HepG2 (cell line): ENCODE results near the gene REM2. TPM values are rescaled to one million over a fixed set of nuclear protein-coding genes. Genes with fewer than 3 reads are reported as not detected.
A peak's percentile ranks its signal among the peaks of the same experiment; 100 is the strongest.

ENCODE experiments used
- ATF7 ChIP-seq, 2 experiments: fragments of 450-650 bp in 1 of 2; sonication (generic) in 1 of 2; formaldehyde crosslinking in 1 of 2; IDR thresholded peaks; 2 replicates each; pipeline versions ENCODE4 v1.4.0 to v1.6.1; 2016 to 2020; ENCODE audit warnings: antibody characterized with exemption in 1 of 2, mild to moderate bottlenecking in 1 of 2, missing genetic modification reagents in 1 of 2
- CENPT ChIP-seq: sonication (generic); formaldehyde crosslinking; IDR thresholded peaks from 2 replicates; pipeline ENCODE4 v1.8.0; 2022; ENCODE audit warnings: low read depth, mild to moderate bottlenecking, moderate library complexity, missing genetic modification reagents
- EEA1 ChIP-seq: sonication (generic); formaldehyde crosslinking; IDR thresholded peaks from 2 replicates; pipeline ENCODE4 v1.5.1; 2020; ENCODE audit warnings: mild to moderate bottlenecking, missing genetic modification reagents, borderline replicate concordance
- FOXA1 ChIP-seq, 2 experiments: fragments of 450-650 bp in 1 of 2; sonication (generic) in 1 of 2; formaldehyde crosslinking in 1 of 2; IDR thresholded peaks; 2 replicates each; pipeline versions ENCODE4 v1.4.0 to v1.6.1; 2016 to 2020; ENCODE audit warnings: missing genetic modification reagents in 1 of 2
- GABPB1 ChIP-seq: IDR thresholded peaks from 2 replicates; pipeline ENCODE4 v1.6.1; 2016; ENCODE audit warnings: mild to moderate bottlenecking, missing genetic modification reagents, moderate library complexity, missing compliant biosample characterization
- HHEX ChIP-seq: IDR thresholded peaks from 2 replicates; pipeline ENCODE4 v1.6.1; 2016; ENCODE audit warnings: control low read depth
- HMG20B ChIP-seq: conservative IDR thresholded peaks from 2 replicates; pipeline ENCODE4 v1.6.1; 2016; ENCODE audit warnings: missing genetic modification reagents, missing compliant biosample characterization
- HNRNPL ChIP-seq: fragments of 200-400 bp; formaldehyde crosslinking; IDR thresholded peaks from 2 replicates; pipeline ENCODE4 v1.6.1; 2017; ENCODE audit warnings: mild to moderate bottlenecking, low read depth, low read length
- IKZF1 ChIP-seq: fragments of 450-650 bp; IDR thresholded peaks from 2 replicates; pipeline ENCODE4 v1.7.1; 2016
- JUNB ChIP-seq: sonication (generic); formaldehyde crosslinking; IDR thresholded peaks from 2 replicates; pipeline ENCODE4 v1.8.0; 2022; ENCODE audit warnings: missing genetic modification reagents, mild to moderate bottlenecking, borderline replicate concordance
- KDM2A ChIP-seq: sonication (generic); formaldehyde crosslinking; IDR thresholded peaks from 2 replicates; pipeline ENCODE4 v1.4.0; 2020; ENCODE audit warnings: low read depth, missing genetic modification reagents, borderline replicate concordance
- MYPOP ChIP-seq: sonication (generic); formaldehyde crosslinking; IDR thresholded peaks from 2 replicates; pipeline ENCODE4 v1.8.1; 2023; ENCODE audit warnings: mild to moderate bottlenecking, moderate library complexity, missing genetic modification reagents
- POLR2G ChIP-seq: fragments of 200-400 bp; formaldehyde crosslinking; IDR thresholded peaks from 2 replicates; pipeline ENCODE4 v1.6.1; 2018; ENCODE audit warnings: mild to moderate bottlenecking, low read depth, low read length, moderate library complexity
- SETDB1 ChIP-seq: sonication (generic); formaldehyde crosslinking; IDR thresholded peaks from 2 replicates; pipeline ENCODE4 v1.5.1; 2020; ENCODE audit warnings: missing genetic modification reagents, mild to moderate bottlenecking, borderline replicate concordance
- SMC3 ChIP-seq: IDR thresholded peaks from 2 replicates; pipeline ENCODE4 v1.6.1; 2011; ENCODE audit warnings: low read length, improper control_type of control experiment
- SNAPC2 ChIP-seq: sonication (generic); formaldehyde crosslinking; IDR thresholded peaks from 2 replicates; pipeline ENCODE4 v1.8.1; 2022; ENCODE audit warnings: mild to moderate bottlenecking, missing genetic modification reagents
- STAG1 ChIP-seq: sonication (generic); formaldehyde crosslinking; IDR thresholded peaks from 2 replicates; pipeline ENCODE4 v1.4.0; 2020; ENCODE audit warnings: missing genetic modification reagents
- TOE1 ChIP-seq: sonication (generic); formaldehyde crosslinking; IDR thresholded peaks from 2 replicates; pipeline ENCODE4 v1.4.0; 2020; ENCODE audit warnings: mild to moderate bottlenecking, missing genetic modification reagents
- YEATS2 ChIP-seq: sonication (generic); formaldehyde crosslinking; IDR thresholded peaks from 2 replicates; pipeline ENCODE4 v1.4.0; 2020; ENCODE audit warnings: missing genetic modification reagents, borderline replicate concordance
- ZEB1 ChIP-seq: IDR thresholded peaks from 2 replicates; pipeline ENCODE4 v1.6.1; 2012; ENCODE audit warnings: mild to moderate bottlenecking, low read depth, inconsistent platforms; ENCODE audit not compliant: insufficient replicate concordance
- ZNF121 ChIP-seq: sonication (generic); formaldehyde crosslinking; IDR thresholded peaks from 2 replicates; pipeline ENCODE4 v1.5.0; 2020; ENCODE audit warnings: mild to moderate bottlenecking, missing genetic modification reagents
- ZNF234 ChIP-seq: sonication (generic); formaldehyde crosslinking; conservative IDR thresholded peaks from 2 replicates; pipeline ENCODE4 v1.5.1; 2020; ENCODE audit warnings: mild to moderate bottlenecking, missing genetic modification reagents
- ZNF33A ChIP-seq: sonication (generic); formaldehyde crosslinking; IDR thresholded peaks from 2 replicates; pipeline ENCODE4 v1.5.1; 2020; ENCODE audit warnings: missing genetic modification reagents, mild to moderate bottlenecking, moderate library complexity, borderline replicate concordance
- ZNF350 ChIP-seq: sonication (generic); formaldehyde crosslinking; IDR thresholded peaks from 2 replicates; pipeline ENCODE4 v1.4.0; 2020; ENCODE audit warnings: mild to moderate bottlenecking, low read depth, missing genetic modification reagents, borderline replicate concordance
- ZNF513 ChIP-seq: sonication (generic); formaldehyde crosslinking; conservative IDR thresholded peaks from 2 replicates; pipeline ENCODE4 v1.5.0; 2020; ENCODE audit warnings: missing genetic modification reagents
- ZNF558 ChIP-seq: sonication (generic); formaldehyde crosslinking; IDR thresholded peaks from 2 replicates; pipeline ENCODE4 v1.9.0; 2022; ENCODE audit warnings: mild to moderate bottlenecking, missing genetic modification reagents, borderline replicate concordance
- ZNF616 ChIP-seq: sonication (generic); formaldehyde crosslinking; IDR thresholded peaks from 2 replicates; pipeline ENCODE4 v1.5.0; 2020; ENCODE audit warnings: low read depth, mild to moderate bottlenecking, missing genetic modification reagents
- ZNF639 ChIP-seq: conservative IDR thresholded peaks from 2 replicates; pipeline ENCODE4 v1.6.1; 2018; ENCODE audit warnings: missing genetic modification reagents
- ZSCAN21 ChIP-seq: sonication (generic); formaldehyde crosslinking; IDR thresholded peaks from 2 replicates; pipeline ENCODE4 v1.8.0; 2022; ENCODE audit warnings: mild to moderate bottlenecking, missing genetic modification reagents, moderate library complexity, borderline replicate concordance
- ZSCAN31 ChIP-seq: sonication (generic); formaldehyde crosslinking; IDR thresholded peaks from 2 replicates; pipeline ENCODE4 v1.5.0; 2020; ENCODE audit warnings: low read depth, mild to moderate bottlenecking, missing genetic modification reagents
- polyA plus RNA-seq, 8 experiments: library from polyadenylated mRNA; depleted of rRNA in 3 of 8; stranded (reverse) in 7 of 8; unstranded in 1 of 8; fragments of >200 nt; fragmentation: Illumina TruSeq in 4 of 8; extraction: Trizol in 4 of 8; gene quantifications; 2 replicates each; pipeline versions ENCODE4 v1.2.1 to v1.2.3, GENCODE V29; 2011 to 2016; ENCODE audit warnings: low read depth in 4 of 8, missing spikeins in 1 of 8, mixed read lengths in 1 of 8; ENCODE audit not compliant: insufficient read depth in 1 of 8
- total RNA-seq, 5 experiments: library from RNA; depleted of rRNA; stranded (reverse); fragments of >200 nt; fragmentation: Illumina TruSeq; extraction: Trizol; gene quantifications; 2 replicates each; pipeline ENCODE4 v1.2.3, GENCODE V29; 2016; ENCODE audit warnings: low read depth in 1 of 5

Gene REM2
- total and polyA plus RNA-seq, 2 of the 13 experiments (the other 11 are each of a cell fraction or from before 2014, with no cell fraction given): 0.20 TPM; not detected in 1

- 0 out of 2 replicates have a peak, but pooled peaks have one; percentile 14 for TF ChIP-seq ATF7 (IDR thresholded peaks at IDR 0.05)
- no peak for TF ChIP-seq ATF7 (CRISPR knock-in tag; IDR thresholded peaks at IDR 0.05)
- TF ChIP-seq FOXA1 (IDR thresholded peaks at IDR 0.05): peak; percentile 16; the same call in 1 of the 2 replicates
- no peak for TF ChIP-seq FOXA1 (CRISPR knock-in tag; IDR thresholded peaks at IDR 0.05)
- TF ChIP-seq HNRNPL: no peak
- TF ChIP-seq SMC3: no peak
- no peak for TF ChIP-seq ZNF639
- TF ChIP-seq STAG1 (CRISPR knock-in tag): no peak
- TF ChIP-seq ZSCAN31: no peak
- TF ChIP-seq SNAPC2 (CRISPR knock-in tag): no peak
- no peak for TF ChIP-seq ZNF234 (CRISPR knock-in tag)
- no peak for TF ChIP-seq ZEB1
- TF ChIP-seq ZNF33A (CRISPR knock-in tag): no peak
- TF ChIP-seq ZNF616 (CRISPR knock-in tag): no peak
- TF ChIP-seq EEA1 (CRISPR knock-in tag): no peak
- TF ChIP-seq CENPT (CRISPR knock-in tag): no peak
- no peak for TF ChIP-seq ZNF513 (CRISPR knock-in tag)
- TF ChIP-seq POLR2G: no peak
- no peak for TF ChIP-seq GABPB1 (CRISPR knock-in tag)
- TF ChIP-seq ZSCAN21 (CRISPR knock-in tag): no peak
- TF ChIP-seq SETDB1 (CRISPR knock-in tag): no peak
- TF ChIP-seq ZNF121 (CRISPR knock-in tag): no peak
- TF ChIP-seq KDM2A (CRISPR knock-in tag): no peak
- no peak for TF ChIP-seq HHEX
- no peak for TF ChIP-seq MYPOP (CRISPR knock-in tag)
- TF ChIP-seq JUNB: peak; percentile 78
- no peak for TF ChIP-seq ZNF558
- no peak for TF ChIP-seq YEATS2 (CRISPR knock-in tag)
- TF ChIP-seq TOE1: no peak
- TF ChIP-seq IKZF1: 0 out of 2 replicates have a peak, but pooled peaks have one; percentile 44
- no peak for TF ChIP-seq HMG20B (CRISPR knock-in tag)
- no peak for TF ChIP-seq ZNF350
Observed at GRCh38 chr14:22835505-22835904, 47.5 kb upstream of the REM2 start (continued).
